Nephron progenitor cell (in vitro differentiated cells): ENCODE results near the gene TSC2.
A peak's percentile ranks its signal among the peaks of the same experiment; 100 is the strongest.

ENCODE experiments used
- DNase-seq: peaks from one replicate; pipeline ENCODE4 v3.0.0; 2021
- H3K27ac Mint-ChIP-seq: 2 replicates; pipeline ENCODE4 v1.8.0; 2021; ENCODE audit warnings: mild to moderate bottlenecking, moderate library complexity, mixed read lengths
- H3K27me3 Mint-ChIP-seq: 2 replicates; pipeline ENCODE4 v1.8.0; 2021; ENCODE audit warnings: mild to moderate bottlenecking, low read depth, mixed read lengths; ENCODE audit not compliant: poor library complexity
- H3K36me3 Mint-ChIP-seq: 2 replicates; pipeline ENCODE4 v1.8.0; 2021; ENCODE audit warnings: low read depth, mixed read lengths
- H3K4me1 Mint-ChIP-seq: 2 replicates; pipeline ENCODE4 v1.8.0; 2021; ENCODE audit warnings: mixed read lengths
- H3K4me3 Mint-ChIP-seq: 2 replicates; pipeline ENCODE4 v1.8.0; 2021; ENCODE audit warnings: mild to moderate bottlenecking, moderate library complexity, mixed read lengths
- H3K9me3 Mint-ChIP-seq: 2 replicates; pipeline ENCODE4 v1.8.0; 2021; ENCODE audit warnings: mild to moderate bottlenecking, moderate library complexity, mixed read lengths
- CTCF ChIP-seq: fragments of 200-600 bp; sonication (generic); IDR thresholded peaks from 2 replicates; pipeline ENCODE4 v1.5.0; 2021; ENCODE audit warnings: antibody characterized with exemption

The TSC2 gene

GRCh38 chr16:2078691-2079090 is 30.9 kb downstream of the TSC2 start:
- Mint-ChIP-seq H3K36me3 (peaks cover 18% of the 10 kb centered on the region), H3K4me3 (no peak overlapping the region), H3K4me1 (peaks cover 6% of the 10 kb centered on the region)

DNA sequence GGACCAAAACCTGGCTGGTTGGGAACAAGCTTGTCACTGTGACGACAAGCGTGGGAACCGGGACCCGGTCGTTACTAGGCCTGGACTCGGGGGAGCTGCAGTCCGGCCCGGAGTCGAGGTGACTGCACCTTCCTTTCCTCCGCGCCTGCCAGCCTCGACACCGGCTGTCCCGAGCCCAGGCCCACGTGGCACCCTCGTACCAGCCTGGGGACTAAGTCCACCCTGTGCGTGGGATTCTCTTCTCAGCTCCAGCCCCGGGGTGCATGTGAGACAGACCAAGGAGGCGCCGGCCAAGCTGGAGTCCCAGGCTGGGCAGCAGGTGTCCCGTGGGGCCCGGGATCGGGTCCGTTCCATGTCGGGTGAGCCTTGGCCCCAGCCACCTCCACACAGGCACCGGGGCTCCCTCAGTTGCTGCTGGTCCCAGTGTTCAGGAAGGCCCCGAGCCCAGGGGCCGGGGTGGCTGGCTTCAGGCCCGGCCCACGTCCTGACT is 31.6 kb downstream of the TSC2 start:
- Mint-ChIP-seq H3K9me3 (no peaks in the 10 kb centered on the region), H3K27ac (no peak overlapping the region), H3K27me3 (no peaks in the 10 kb centered on the region), H3K4me3 (no peak overlapping the region), H3K4me1 (peaks cover 6% of the 10 kb centered on the region), H3K36me3 (peaks cover 18% of the 10 kb centered on the region)
- TF ChIP-seq CTCF: no peak
- no peak for DNase-seq

More at GRCh38 chr16:2078691-2079090, 30.9 kb downstream of the TSC2 start:
- H3K9me3 Mint-ChIP-seq: no peaks in the 10 kb centered on the region
- no peaks in the 10 kb centered on the region for H3K27me3 Mint-ChIP-seq
- TF ChIP-seq CTCF: no peak
- H3K27ac Mint-ChIP-seq: no peak overlapping the region
- DNase-seq: no peak

GRCh38 chr16:2079991-2080390 is 32.2 kb downstream of the TSC2 start:
- Mint-ChIP-seq H3K4me1 (peaks cover 6% of the 10 kb centered on the region), H3K27ac (no peak overlapping the region), H3K9me3 (no peaks in the 10 kb centered on the region), H3K36me3 (peaks cover 13% of the 10 kb centered on the region), H3K27me3 (no peaks in the 10 kb centered on the region), H3K4me3 (no peak overlapping the region)
- no peak for TF ChIP-seq CTCF
- no peak for DNase-seq

DNA sequence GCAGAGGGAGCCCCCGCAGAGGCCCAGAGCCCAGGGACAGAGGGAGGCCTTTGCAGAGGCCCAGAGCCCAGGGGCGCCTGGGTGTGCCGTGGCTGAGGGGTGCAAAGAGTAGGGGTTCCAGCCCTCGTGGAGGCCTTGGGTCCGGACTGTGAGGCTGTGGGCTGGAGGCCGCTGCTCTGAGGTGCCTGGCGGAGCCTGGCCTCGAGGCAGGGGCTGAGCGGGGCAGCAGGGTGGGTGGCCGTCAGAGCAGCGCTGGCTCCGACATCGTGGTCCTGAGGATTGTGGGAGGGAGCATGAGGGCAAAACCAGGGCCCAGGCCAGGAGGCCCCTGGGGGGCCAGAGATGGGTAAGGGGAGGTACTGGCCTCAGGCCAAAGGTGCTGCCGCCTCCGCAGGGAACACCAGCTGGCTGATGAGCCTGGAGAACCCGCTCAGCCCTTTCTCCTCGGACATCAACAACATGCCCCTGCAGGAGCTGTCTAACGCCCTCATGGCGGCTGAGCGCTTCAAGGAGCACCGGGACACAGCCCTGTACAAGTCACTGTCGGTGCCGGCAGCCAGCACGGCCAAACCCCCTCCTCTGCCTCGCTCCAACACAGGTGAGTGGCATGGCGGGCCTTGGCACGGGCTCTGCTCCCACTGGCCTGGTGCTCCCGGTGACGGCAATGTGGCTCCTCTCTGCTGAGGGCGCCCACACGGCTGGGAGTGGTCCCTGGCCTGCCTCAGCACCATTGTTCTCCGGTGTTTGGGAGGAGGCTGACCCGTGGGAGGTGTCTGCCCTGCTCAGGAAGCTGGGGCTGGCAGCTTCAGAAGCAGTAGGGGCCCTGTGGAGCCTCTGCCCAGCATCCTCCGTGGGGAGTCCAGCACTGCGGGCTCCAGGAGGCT is 33.7 kb downstream of the TSC2 start:
- no peak for TF ChIP-seq CTCF
- Mint-ChIP-seq H3K27ac (no peak overlapping the region), H3K36me3 (peaks cover 9% of the 10 kb centered on the region), H3K4me1 (peaks cover 6% of the 10 kb centered on the region), H3K4me3 (no peak overlapping the region), H3K27me3 (no peaks in the 10 kb centered on the region), H3K9me3 (no peaks in the 10 kb centered on the region)
- DNase-seq: no peak

DNA sequence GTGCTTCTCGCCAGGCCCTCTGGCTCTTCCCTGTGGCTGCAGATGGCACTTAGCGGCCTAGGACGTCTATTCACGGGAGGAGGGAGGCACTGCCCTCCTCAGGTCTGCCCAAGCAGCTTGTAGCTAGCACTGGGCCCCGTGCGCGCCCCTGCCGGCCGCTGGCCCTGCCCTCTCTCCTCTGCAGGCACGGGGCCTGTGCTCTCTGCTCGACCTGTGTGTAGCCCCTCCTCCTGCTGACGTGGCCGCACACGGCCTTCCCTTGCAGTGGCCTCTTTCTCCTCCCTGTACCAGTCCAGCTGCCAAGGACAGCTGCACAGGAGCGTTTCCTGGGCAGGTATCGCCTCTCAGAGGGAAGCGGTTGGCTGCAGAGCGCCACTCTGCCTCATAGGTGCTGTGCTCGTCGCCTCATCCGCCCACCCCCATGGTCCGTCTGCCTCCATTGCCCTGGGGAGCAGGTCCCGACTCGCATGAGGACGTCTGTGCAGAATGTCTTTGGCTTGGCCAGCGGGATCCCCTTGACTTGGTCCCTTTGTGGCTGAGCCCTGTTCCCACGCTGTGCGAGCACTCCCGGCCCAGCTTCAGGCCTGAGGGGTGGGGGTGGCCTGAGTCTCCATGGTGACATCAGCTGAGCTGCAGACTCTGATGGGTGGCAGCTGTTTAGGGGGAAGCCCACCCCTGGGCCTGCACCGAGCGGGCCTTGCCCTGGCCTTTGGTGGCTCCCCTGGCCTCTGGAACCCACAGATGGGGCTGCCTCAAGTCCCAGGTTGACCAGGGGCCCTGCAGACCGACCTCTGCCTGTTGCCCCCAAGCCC is 34.6 kb downstream of the TSC2 start:
- Mint-ChIP-seq H3K36me3 (peaks cover 5% of the 10 kb centered on the region), H3K4me1 (peaks cover 6% of the 10 kb centered on the region), H3K27me3 (no peaks in the 10 kb centered on the region), H3K4me3 (no peak overlapping the region), H3K27ac (peak overlapping the region; percentile 39), H3K9me3 (no peaks in the 10 kb centered on the region)
- no peak for TF ChIP-seq CTCF
- DNase-seq: peak; percentile 35
